Measurements from ENCODE around the gene ATP8A2. TPM values are rescaled to one million over a fixed set of nuclear protein-coding genes. Genes with fewer than 3 reads are reported as not detected.

ATP8A2 gene
- total and polyA plus RNA-seq, 9 donors = 0.23 to 0.95 (median 0.35) TPM

GRCh38 chr13:25598421-25598820, 226.6 kb downstream of the ATP8A2 start:
- 74 to 77% (median 75%) methylated on average over 2 of the region's 2 CpGs for WGBS, 3 donors
- Histone ChIP-seq H3K4me1 (ENCODE audit: insufficient read depth) (no peaks in the 10 kb centered on the region), H3K9me3 (no peaks in the 10 kb centered on the region), H3K4me3 (no peak overlapping the region), H3K27ac (no peak overlapping the region), H3K36me3 (no peaks in the 10 kb centered on the region), H3K27me3 (no peaks in the 10 kb centered on the region)
- TF ChIP-seq CTCF (IDR thresholded peaks at IDR 0.05) (no peak), POLR2A (IDR thresholded peaks at IDR 0.05) (no peak), EP300 (IDR thresholded peaks at IDR 0.05) (no peak)
- intact Hi-C loops (cut with DNase I) = no loop called here
- DNase-seq = no peak

- 47% methylated on average over 2 of the region's 2 CpGs for WGBS, 3 donors
- Histone ChIP-seq H3K27me3 (no peaks in the 10 kb centered on the region), H3K4me1 (ENCODE audit: insufficient read depth) (no peaks in the 10 kb centered on the region), H3K36me3 (no peaks in the 10 kb centered on the region), H3K9me3 (no peaks in the 10 kb centered on the region), H3K27ac (no peak overlapping the region), H3K4me3 (no peak overlapping the region)
- TF ChIP-seq CTCF (IDR thresholded peaks at IDR 0.05) (no peak), EP300 (IDR thresholded peaks at IDR 0.05) (no peak), POLR2A (IDR thresholded peaks at IDR 0.05) (no peak)
- no peak for DNase-seq
- intact Hi-C loops (cut with DNase I) = no loop called here
Observed at GRCh38 chr13:25602176-25602575, 230.4 kb downstream of the ATP8A2 start.

- Histone ChIP-seq H3K4me1 (ENCODE audit: insufficient read depth) (no peaks in the 10 kb centered on the region), H3K9me3 (no peaks in the 10 kb centered on the region), H3K27ac (no peak overlapping the region), H3K4me3 (no peak overlapping the region), H3K27me3 (no peaks in the 10 kb centered on the region), H3K36me3 (no peaks in the 10 kb centered on the region)
- 80 to 89% (median 85%) methylated on average over 1 of the region's 1 CpG for WGBS, 3 donors
- intact Hi-C loops (cut with DNase I) = no loop called here
- no peak for DNase-seq
- TF ChIP-seq EP300 (IDR thresholded peaks at IDR 0.05) = no peak
- no peak for TF ChIP-seq POLR2A (IDR thresholded peaks at IDR 0.05)
- no peak for TF ChIP-seq CTCF (IDR thresholded peaks at IDR 0.05)
Observed at GRCh38 chr13:25604106-25604505, 232.3 kb downstream of the ATP8A2 start.

GRCh38 chr13:25607096-25607495, 235.3 kb downstream of the ATP8A2 start:
- TF ChIP-seq POLR2A (IDR thresholded peaks at IDR 0.05) (no peak), CTCF (IDR thresholded peaks at IDR 0.05) (no peak), EP300 (IDR thresholded peaks at IDR 0.05) (no peak)
- Histone ChIP-seq H3K27ac (no peak overlapping the region), H3K9me3 (no peaks in the 10 kb centered on the region), H3K36me3 (no peaks in the 10 kb centered on the region), H3K4me3 (no peak overlapping the region), H3K4me1 (ENCODE audit: insufficient read depth) (no peaks in the 10 kb centered on the region), H3K27me3 (no peaks in the 10 kb centered on the region)
- intact Hi-C loops (cut with DNase I) = no loop called here
- DNase-seq = no peak
- WGBS, 3 donors = 82 to 88% (median 85%) methylated on average over 7 of the region's 7 CpGs

- intact Hi-C loops (cut with DNase I) = no loop called here
- WGBS, 3 donors = 47 to 56% (median 55%) methylated on average over 2 of the region's 2 CpGs
- Histone ChIP-seq H3K27ac (no peak overlapping the region), H3K36me3 (no peaks in the 10 kb centered on the region), H3K9me3 (no peaks in the 10 kb centered on the region), H3K4me3 (no peak overlapping the region), H3K4me1 (ENCODE audit: insufficient read depth) (no peaks in the 10 kb centered on the region), H3K27me3 (no peaks in the 10 kb centered on the region)
- DNase-seq = no peak
- TF ChIP-seq POLR2A (IDR thresholded peaks at IDR 0.05) (no peak), EP300 (IDR thresholded peaks at IDR 0.05) (no peak), CTCF (IDR thresholded peaks at IDR 0.05) (no peak)
Observed at GRCh38 chr13:25608181-25608580, 236.4 kb downstream of the ATP8A2 start.
